Ammon's horn (tissue), 1 donor: ENCODE data around the gene EGF.
A peak's percentile ranks its signal among the peaks of the same experiment; 100 is the strongest.
"Not testable (repeated sequence)": the region's sequence is repeated elsewhere in the genome, so short reads cannot be mapped to it uniquely, and the experiment has no call there.

Experiments used
- DNase-seq: peaks from one replicate; pipeline ENCODE4 v3.0.0-alpha.2; 2016; ENCODE audit warnings: low spot score

EGF gene

DNA sequence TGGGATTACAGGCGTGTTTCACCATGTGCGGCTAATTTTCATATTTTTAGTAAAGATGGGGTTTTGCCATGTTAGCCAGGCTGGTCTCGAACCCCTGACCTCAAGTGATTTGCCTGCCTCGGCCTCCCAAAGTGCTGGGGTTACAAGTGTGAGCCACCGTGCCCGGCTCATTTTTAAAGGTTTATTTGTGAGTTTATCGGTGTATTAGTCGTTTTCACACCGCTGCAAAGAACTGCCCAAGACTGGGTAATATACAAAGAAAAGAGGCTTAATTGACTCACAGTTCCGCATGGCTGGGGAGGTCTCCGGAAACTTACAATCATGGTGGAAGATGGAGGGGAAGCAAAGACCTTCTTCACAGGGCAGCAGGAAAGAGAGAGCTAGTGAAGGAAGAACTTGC is 126.5 kb downstream of the EGF start:
- DNase-seq, result not testable (repeated sequence)

DNA sequence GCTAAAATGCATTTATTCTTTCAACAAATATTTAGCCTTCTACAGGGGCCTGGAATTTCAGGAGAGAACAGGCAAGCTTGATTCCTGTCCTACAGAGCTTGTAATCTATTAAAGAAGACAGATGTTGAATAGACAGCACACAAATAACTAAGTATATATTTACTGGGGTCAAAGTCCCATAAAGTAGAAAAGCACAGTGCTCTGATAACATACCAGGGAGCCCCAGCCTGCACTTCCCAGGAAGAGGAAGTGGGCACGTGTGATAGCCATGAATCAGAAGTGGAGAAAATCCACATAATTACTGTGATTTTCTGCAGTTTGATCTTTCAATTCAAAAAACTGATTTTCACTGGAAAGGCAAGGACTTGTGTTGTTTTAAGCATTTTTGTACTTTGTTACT is 129.1 kb downstream of the EGF start:
- no peak for DNase-seq

DNA sequence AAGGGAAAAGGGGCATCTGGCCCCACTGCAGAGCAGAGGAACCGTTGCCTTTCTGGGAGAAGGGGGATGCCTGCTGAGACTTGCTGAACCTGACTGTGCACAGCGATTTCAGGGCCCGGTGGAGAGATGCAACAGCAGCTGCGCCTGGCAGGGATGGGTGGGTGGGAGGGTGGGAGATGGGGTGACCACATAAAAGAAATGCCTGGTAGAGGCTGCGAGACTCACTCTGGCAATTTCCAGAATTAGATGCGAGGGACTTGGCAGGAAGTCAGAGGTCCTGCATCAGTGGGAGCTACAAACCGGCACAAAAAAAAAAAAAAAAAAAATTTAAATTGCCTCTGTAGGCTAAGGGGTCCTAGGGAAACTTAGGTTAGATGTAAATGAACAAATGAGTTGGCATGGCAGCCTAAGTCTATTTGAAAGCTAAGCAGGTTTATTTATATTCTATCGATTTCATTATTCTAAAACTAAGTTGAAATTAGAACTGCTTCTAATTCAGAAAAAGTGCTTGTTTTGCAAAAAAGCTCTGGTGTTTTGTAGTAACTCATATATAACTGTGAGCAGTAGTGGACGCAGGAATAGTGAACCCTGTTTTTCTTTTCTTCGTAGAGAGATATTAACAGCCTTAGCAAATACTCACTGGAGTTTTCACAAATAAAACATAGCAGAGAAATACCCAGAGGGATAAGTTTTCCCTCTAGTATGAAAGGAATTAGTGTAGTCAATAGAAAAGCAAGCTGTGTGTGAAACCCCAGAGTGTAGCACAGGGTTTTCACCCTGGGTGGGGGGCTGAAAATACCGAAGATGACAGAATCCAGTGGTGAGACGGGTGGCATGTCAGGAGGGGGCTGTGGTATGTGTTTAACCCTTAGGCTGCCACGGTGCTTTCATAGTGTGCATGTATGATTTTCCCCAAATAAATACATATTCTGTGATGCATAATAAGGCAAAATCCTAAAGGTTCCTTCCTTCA is 130.1 kb downstream of the EGF start:
- no peak for DNase-seq

DNA sequence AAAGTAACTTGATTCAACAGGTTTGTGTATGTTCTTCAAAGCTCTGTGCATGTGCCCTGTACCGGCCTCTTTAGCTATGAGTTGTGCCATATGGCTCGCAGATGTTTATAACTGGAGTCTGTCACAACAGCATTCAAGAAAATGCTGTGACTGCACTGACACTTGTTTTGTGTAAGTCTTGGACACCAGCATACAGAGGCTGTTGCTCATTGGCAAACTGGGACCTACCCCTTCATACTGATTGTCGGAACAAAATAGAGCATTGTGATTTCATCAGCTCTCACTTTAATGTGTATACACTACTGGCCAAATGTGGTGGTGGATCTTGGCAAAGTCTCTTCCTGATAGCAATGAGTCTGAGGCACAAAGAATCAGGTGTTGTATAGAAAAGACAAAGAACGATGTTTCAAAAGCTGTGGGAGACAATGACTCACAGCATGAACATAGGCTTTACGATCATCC is 133.9 kb downstream of the EGF start:
- DNase-seq, result peak; percentile 67

DNA sequence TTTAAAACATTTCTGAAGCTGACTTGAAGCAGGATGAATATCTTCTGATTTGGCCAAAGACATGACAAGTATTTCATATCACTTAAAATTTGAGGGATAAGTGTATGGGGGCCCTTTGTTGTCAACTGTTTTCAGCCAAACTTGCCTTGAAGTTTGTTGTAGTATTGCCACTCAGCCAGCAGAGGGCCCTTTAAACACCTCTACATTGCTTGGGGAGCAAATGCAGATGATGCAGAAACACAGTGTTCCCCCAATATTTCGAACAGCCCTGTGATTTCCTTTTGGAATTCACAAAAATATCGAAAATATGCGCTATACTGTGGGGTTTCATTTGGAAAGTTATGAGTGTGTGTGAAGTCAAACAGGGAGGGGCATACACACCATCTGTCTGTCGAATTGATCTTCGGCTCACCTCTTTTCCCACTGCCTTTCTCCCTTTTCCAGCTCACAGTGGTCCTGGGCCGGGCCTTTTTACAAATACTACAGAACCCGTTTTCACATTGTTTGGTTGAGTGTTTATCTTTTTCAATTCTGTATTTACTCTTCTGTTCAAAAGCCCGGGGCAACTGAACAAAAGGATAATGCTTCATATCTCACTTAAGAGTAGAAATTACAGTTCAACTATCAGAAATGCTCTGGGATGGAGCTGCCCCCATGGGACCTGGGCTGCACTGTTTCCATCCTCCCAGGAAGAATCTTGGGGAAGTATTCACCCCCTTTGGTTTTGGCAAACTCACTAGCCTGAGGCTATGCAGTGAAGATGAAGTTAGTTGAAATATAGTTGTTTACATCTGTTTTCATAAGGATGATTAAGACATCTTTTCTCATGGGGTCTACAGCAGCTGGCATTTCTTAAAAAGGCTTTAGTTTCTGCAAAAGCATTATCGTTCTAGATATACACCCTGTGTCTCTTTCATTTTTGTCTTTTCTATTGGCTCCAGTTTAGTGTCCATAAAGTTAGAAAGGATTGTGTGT is 137.6 kb downstream of the EGF start:
- peak; percentile 63 for DNase-seq

DNA sequence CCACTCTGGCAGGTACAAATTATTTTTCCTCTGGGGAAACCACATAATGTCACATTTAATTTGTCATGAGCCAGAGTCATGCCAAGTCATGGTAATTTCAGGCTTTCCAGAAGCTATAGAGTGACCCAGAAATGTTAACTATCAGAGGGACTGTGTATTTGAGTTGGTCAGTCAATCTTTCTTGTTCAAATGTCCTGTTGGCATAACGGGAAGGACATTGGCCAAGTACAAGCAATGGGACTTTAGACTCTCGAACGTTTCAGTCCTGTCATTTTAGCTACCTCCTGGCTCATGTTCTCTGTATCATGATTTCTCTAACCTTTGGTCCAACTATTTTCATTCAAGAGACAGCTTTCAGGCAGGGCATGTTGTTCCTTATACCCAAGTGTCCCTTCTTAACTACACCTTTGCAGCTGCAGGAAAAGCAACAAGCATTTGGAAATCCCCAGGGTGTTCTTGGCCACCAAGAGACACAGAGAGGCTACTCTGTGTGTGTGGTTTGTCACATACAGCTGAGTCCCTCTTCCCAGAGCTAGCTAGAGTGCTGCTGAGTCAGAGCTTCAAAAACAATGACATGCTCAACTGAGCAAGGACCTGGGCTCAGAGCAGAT is 142.6 kb downstream of the EGF start:
- peak; percentile 63 for DNase-seq

DNA sequence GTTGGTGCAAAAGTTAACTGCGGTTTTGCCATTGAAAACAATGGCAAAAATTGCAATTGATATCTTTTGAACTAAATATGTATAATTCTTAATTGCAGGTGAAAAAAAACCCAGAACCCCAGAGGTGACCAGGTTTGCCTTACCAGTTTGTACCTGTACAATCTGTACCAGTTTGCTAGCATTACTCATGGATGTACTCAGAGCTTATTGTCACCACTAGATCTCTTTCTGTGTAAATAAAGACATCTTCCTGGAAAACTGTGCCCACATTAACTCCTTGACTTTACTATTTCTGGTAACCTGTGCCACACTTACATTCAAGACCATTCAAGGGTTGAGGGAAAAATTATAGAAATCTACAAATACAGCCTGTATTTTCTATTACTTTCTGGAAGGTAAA is 146.0 kb downstream of the EGF start:
- no peak for DNase-seq

DNA sequence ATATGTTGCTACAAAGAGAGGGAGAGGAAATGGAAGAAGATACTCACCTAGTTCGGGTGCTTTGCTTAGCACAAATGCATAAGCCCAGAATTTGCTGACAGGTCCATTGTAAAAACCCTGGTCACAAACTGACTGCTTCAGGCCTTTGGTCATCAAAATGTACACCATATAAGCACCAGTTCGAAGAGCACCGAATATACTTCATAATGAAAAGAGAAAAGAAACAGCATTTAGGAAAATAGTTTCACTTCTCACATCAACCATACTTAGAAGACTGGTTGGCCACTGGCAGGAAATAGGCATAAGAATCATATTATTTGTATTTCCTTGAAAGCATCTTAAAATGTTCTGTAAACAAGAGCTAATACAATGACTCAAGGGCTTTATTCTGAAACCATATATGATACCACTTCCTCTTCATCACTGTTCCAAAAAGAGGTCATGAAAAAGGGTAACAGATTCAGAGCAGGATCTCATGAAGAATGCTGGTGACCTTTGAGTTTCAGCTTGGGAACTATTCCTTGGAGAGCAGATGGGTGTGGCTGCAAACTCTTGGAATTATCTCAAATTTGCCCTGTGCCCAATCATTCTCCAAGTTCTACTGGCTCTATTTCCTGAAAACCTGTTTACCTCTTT is 147.0 kb downstream of the EGF start:
- DNase-seq, result no peak

DNA sequence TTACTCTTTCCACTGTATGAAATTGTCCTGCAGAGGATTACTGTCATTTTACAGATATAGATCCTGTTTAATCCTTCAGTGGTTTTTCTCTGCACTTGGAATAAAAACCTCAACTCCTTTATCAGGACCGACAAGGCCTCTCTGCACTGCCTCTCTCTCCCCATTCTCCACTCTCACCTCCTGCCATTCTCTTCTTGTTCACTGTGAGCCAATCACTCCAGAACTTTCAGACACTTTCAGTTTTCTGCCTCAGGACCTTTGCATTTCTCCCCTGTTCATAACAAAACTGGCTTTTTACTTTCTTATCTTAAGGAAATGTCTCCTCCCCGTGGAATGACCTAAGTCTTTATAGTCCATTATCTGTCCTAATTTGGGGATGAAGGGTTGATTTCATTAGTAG is 148.4 kb downstream of the EGF start:
- no peak for DNase-seq
